CD4-positive, CD25-positive, alpha-beta regulatory T cell (primary cell): Measurements from ENCODE around the gene FAM180B. TPM values are rescaled to one million over a fixed set of nuclear protein-coding genes. Genes with fewer than 3 reads are reported as not detected.
"Not testable (repeated sequence)": the region's sequence is repeated elsewhere in the genome, so short reads cannot be mapped to it uniquely, and the experiment has no call there.

ENCODE experiments used
- ATAC-seq, 2 donors: fragments of 150-1000 bp; cut with Tn5 transposase; one replicate each; pipeline ENCODE4 v1.10.0; 2021; ENCODE audit warnings: low read depth in 2 of 2, moderate number of reproducible peaks in 2 of 2, moderate library complexity in 1 of 2
- DNase-seq, 3 donors: peaks; one replicate each; pipeline versions ENCODE4 v3.0.0 to v3.0.0-alpha.2; 2012 to 2022; ENCODE audit warnings: mixed read lengths in 1 of 3
- H3K27ac ChIP-seq: one replicate; pipeline ENCODE4 v1.7.0; 2013; ENCODE audit warnings: mild to moderate bottlenecking, low read length; ENCODE audit not compliant: insufficient read depth, poor library complexity, severe bottlenecking
- H3K27me3 ChIP-seq: one replicate; pipeline ENCODE4 v1.7.0; 2013; ENCODE audit warnings: low read length; ENCODE audit not compliant: control insufficient read depth, insufficient read depth
- H3K36me3 ChIP-seq: one replicate; pipeline ENCODE4 v1.7.0; 2013; ENCODE audit warnings: mild to moderate bottlenecking, low read length, moderate library complexity; ENCODE audit not compliant: control insufficient read depth, insufficient read depth
- H3K4me1 ChIP-seq: 2 replicates; pipeline ENCODE4 v1.7.0; 2013; ENCODE audit warnings: mild to moderate bottlenecking, low read length; ENCODE audit not compliant: insufficient read depth, control insufficient read depth, poor library complexity, severe bottlenecking
- H3K4me3 ChIP-seq: one replicate; pipeline ENCODE4 v1.7.0; 2013; ENCODE audit warnings: low read depth, mild to moderate bottlenecking, low read length, moderate library complexity
- H3K9me3 ChIP-seq, 2 experiments: 1 replicate in 1 of 2; 2 replicates in 1 of 2; pipeline ENCODE4 v1.7.0; 2013; ENCODE audit warnings: low read length in 2 of 2, mild to moderate bottlenecking in 1 of 2, moderate library complexity in 1 of 2; ENCODE audit not compliant: control insufficient read depth in 2 of 2
- H3K27ac Mint-ChIP-seq, 3 donors: one replicate each; pipeline ENCODE4 v1.8.0; 2020 to 2022; ENCODE audit warnings: mild to moderate bottlenecking in 3 of 3, mixed read lengths in 3 of 3, moderate library complexity in 2 of 3
- H3K27me3 Mint-ChIP-seq: one replicate; pipeline ENCODE4 v1.8.0; 2022; ENCODE audit warnings: mild to moderate bottlenecking, mixed read lengths
- H3K36me3 Mint-ChIP-seq: one replicate; pipeline ENCODE4 v1.8.0; 2020; ENCODE audit warnings: mixed read lengths
- H3K4me1 Mint-ChIP-seq, 4 donors: one replicate each; pipeline ENCODE4 v1.8.0; 2020 to 2022; ENCODE audit warnings: mixed read lengths in 4 of 4, mild to moderate bottlenecking in 1 of 4
- H3K4me3 Mint-ChIP-seq, 4 donors: one replicate each; pipeline ENCODE4 v1.8.0; 2020 to 2022; ENCODE audit warnings: mild to moderate bottlenecking in 4 of 4, mixed read lengths in 4 of 4, moderate library complexity in 3 of 4
- H3K9me3 Mint-ChIP-seq, 7 donors: one replicate each; pipeline ENCODE4 v1.8.0; 2020 to 2022; ENCODE audit warnings: mixed read lengths in 7 of 7, mild to moderate bottlenecking in 3 of 7, moderate library complexity in 2 of 7
- polyA plus RNA-seq, 4 donors: library from polyadenylated mRNA; unstranded; fragments of 300-500 nt; fragmentation: Illumina TruSeq; gene quantifications; one replicate each; pipeline ENCODE4 v1.2.3, GENCODE V29; 2021
- total RNA-seq: library from RNA; stranded (reverse); gene quantifications from one replicate; pipeline ENCODE4 v1.2.3, GENCODE V29; 2022

Gene FAM180B
- total and polyA plus RNA-seq, 5 donors from 2014 or later: 0.27 TPM; not detected in 4

DNA sequence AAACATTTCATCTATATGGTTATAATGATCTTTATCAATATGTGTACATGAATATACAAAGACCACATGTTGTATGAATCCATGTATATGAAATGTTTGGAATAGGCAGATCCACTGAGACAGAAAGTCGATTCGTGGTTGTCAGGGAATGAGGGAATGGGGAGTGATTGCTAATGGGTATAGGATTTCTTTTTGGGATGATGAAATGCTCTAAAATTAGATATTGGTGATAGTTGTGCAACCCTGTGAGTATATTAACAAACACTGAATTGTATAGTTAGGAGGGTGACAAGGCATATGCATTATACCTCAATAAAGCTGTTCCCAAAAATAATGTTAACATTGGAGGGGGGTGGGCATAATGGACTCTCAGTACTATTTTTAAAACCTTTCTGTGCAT is 26.1 kb upstream of the FAM180B start:
- no peaks in the 10 kb centered on the region for H3K9me3 Mint-ChIP-seq
- no peaks in the 10 kb centered on the region for H3K27me3 Mint-ChIP-seq
- DNase-seq: no peak
- H3K4me3 Mint-ChIP-seq: peak overlapping the region in 1 of 4 donors; percentile 76
- Histone ChIP-seq H3K9me3 (no peaks in the 10 kb centered on the region), H3K4me3 (no peak overlapping the region), H3K4me1 (peaks cover 8% of the 10 kb centered on the region), H3K36me3 (no peaks in the 10 kb centered on the region), H3K27ac (no peak overlapping the region), H3K27me3 (no peaks in the 10 kb centered on the region)
- no peak overlapping the region for H3K27ac Mint-ChIP-seq
- H3K4me1 Mint-ChIP-seq: peaks cover 4 to 16% (median 7%) of the 10 kb centered on the region in 4 donors
- ATAC-seq: no peak
- H3K36me3 Mint-ChIP-seq: no peaks in the 10 kb centered on the region

DNA sequence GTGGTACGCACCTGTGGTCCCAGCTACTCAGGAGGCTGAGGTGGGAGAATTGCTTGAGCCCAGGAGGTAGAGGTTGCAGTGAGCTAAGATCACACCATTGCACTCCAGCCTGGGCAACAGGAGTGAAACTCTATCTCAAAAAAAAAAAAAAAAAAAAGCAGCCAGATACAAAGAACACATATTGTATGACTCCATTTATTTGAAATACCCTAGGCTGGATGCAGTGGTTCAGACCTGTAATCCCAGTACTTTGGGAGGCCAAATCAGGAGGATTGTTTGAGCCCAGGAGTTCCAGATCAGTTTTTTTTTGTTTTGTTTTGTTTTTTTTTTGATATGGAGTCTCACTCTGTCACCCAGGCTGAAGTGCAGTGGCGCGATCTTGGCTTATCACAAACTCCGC is 24.1 kb upstream of the FAM180B start:
- H3K36me3 ChIP-seq, H3K36me3 Mint-ChIP-seq, H3K27ac ChIP-seq, H3K9me3 Mint-ChIP-seq, DNase-seq, H3K27me3 Mint-ChIP-seq, H3K27ac Mint-ChIP-seq, H3K4me3 ChIP-seq, ATAC-seq, H3K27me3 ChIP-seq, H3K9me3 ChIP-seq: not testable (repeated sequence)
- Mint-ChIP-seq H3K4me3 (peak overlapping the region in 1 of 4 donors; percentile 84), H3K4me1 (peaks cover 12 to 32% (median 14%) of the 10 kb centered on the region in 4 donors)
- H3K4me1 ChIP-seq: peaks cover 20% of the 10 kb centered on the region

DNA sequence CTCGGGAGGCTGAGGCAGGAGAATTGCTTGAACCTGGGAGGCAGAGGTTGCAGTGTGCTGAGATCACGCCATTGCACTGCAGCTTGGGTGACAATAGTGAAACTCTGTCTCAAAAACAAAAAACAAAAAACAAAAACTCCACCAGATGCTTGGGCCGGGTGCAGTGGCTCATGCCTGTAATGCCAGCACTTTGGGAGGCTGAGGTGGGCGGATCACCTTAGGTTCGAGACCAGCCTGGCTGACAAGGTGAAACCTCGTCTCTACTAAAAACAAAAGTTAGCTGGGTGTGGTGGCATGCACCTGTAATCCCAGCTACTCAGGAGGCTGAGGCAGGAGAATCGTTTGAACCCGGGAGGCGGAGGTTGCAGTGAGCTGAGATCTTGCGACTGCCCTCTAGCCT is 22.1 kb upstream of the FAM180B start:
- ATAC-seq, H3K27me3 ChIP-seq, H3K27ac ChIP-seq, H3K27me3 Mint-ChIP-seq, H3K9me3 ChIP-seq, H3K36me3 Mint-ChIP-seq, H3K36me3 ChIP-seq, DNase-seq, H3K9me3 Mint-ChIP-seq, H3K4me3 ChIP-seq: not testable (repeated sequence)
- peaks cover 20% of the 10 kb centered on the region for H3K4me1 ChIP-seq
- Mint-ChIP-seq H3K4me1 (peaks cover 12 to 34% (median 14%) of the 10 kb centered on the region in 4 donors), H3K4me3 (peak overlapping the region; percentile 60 to 89 (median 68)), H3K27ac (peak overlapping the region in 2 of 3 donors; percentile 36 to 80)

DNA sequence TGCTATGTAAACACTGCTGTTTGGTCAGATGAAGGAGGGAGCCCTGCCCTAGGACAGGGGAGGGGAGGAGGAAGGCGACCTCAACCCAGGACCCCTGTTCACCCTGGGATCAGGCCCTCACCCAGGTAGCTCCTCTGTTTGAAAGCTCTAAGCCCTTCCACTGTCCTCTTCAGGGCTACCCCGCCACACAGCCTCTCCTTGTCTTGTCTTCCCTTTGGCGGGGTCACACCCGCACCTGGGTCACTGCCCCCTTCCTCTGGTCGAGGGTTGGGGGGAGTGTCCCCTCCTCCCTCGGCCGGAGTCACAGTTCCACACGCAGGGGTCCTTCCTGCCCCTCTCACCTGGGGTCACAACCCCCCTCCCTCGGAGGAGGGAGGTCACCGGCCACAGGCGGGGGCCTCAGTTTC is 21.5 kb upstream of the FAM180B start:
- Mint-ChIP-seq H3K27me3 (no peaks in the 10 kb centered on the region), H3K4me1 (peaks cover 12 to 38% (median 14%) of the 10 kb centered on the region in 4 donors), H3K4me3 (peak overlapping the region; percentile 84 to 89 (median 86)), H3K9me3 (no peaks in the 10 kb centered on the region), H3K36me3 (no peaks in the 10 kb centered on the region), H3K27ac (peak overlapping the region; percentile 67 to 80 (median 71))
- peaks cover 20% of the 10 kb centered on the region for H3K4me1 ChIP-seq
- peaks cover 4% of the 10 kb centered on the region for H3K36me3 ChIP-seq
- H3K27me3 ChIP-seq: no peaks in the 10 kb centered on the region
- H3K27ac ChIP-seq: peak overlapping the region; percentile 63
- H3K4me3 ChIP-seq: peak overlapping the region; percentile 53
- ATAC-seq: no peak
- H3K9me3 ChIP-seq: no peaks in the 10 kb centered on the region
- DNase-seq: no peak

DNA sequence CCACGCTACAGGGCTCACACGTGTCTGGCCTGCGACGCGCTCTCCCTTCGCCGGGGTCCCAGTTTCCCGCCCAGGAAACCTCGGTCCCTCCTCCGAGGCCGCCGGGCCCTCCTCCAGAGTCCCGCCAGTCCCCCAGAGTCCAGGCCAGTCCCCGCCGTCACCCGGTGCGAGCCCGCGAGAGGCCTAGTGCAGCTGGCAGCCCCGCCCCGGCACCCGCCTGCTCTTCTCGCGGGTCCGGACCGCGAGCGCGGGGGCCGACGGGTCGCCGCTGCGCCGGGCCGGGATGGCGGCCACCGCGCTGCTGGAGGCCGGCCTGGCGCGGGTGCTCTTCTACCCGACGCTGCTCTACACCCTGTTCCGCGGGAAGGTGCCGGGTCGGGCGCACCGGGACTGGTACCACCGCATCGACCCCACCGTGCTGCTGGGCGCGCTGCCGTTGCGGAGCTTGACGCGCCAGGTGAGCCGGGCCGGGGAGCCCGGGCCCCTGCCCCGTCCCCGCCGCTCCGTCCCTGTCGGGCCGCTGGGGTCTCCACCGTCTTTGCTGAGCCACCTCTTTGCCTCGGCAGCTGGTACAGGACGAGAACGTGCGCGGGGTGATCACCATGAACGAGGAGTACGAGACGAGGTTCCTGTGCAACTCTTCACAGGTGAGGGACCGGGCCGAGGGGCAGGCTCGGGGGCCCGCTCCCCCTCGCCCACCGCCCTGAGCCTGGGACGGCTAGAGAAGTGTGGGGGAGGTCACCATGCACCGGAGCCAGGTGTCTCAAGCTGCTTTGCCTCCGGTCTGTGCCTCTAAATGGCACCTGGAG is 20.9 kb upstream of the FAM180B start, which contains the start of gene PTPMT1:
PTPMT1 (plus strand) TSS at position 260 of the 809 bp plus-strand sequence; CDS start at position 284, 24 bp downstream.
- Histone ChIP-seq H3K27me3 (no peaks in the 10 kb centered on the region), H3K4me3 (peak within 1 kb of the TSS; percentile 64), H3K4me1 (peaks cover 20% of the 10 kb centered on the region), H3K36me3 (peaks cover 4% of the 10 kb centered on the region), H3K27ac (peak within 1 kb of the TSS; percentile 63), H3K9me3 (no peaks in the 10 kb centered on the region)
- Mint-ChIP-seq H3K9me3 (no peaks in the 10 kb centered on the region), H3K27ac (peak within 1 kb of the TSS; percentile 80 to 92 (median 80)), H3K36me3 (no peaks in the 10 kb centered on the region), H3K4me3 (peak within 1 kb of the TSS; percentile 84 to 97 (median 88)), H3K4me1 (peaks cover 9 to 38% (median 15%) of the 10 kb centered on the region in 4 donors), H3K27me3 (no peaks in the 10 kb centered on the region)
- peak; percentile 47 to 78 (median 59) for DNase-seq
- peak; percentile 83 to 85 for ATAC-seq

DNA sequence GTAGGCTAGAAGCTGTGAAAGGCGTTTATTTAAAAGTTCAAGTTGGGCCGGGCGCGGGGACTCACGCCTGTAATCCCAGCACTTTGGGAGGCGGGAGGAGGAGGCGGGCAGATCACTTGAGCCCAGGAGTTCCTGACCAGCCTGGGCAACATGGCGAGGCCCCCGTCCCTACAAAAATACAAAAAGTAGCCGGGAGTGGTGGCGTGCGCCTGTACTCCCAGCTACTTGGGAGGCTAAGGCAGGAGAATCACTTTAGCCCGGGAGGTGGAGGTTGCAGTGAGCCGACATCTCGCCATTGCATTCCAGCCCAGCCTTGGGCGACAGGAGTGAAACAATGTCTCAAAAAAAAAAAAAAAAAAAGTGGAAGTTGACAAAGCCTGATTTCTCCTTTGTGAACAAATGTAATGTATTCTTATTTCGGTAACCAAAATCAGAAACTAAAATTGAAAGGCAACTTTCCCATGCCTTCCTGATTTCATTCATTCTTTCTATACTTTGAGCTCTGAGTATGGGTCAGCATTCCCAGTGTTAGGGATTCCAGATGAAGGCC is 20.3 kb upstream of the FAM180B start:
- H3K27ac Mint-ChIP-seq: peak overlapping the region; percentile 80 to 92 (median 80)
- H3K4me3 Mint-ChIP-seq: peak overlapping the region; percentile 84 to 97 (median 88)
- no peaks in the 10 kb centered on the region for H3K27me3 Mint-ChIP-seq
- ATAC-seq (no peak), DNase-seq (peak in 1 of 3 donors; percentile 35)
- peaks cover 10% of the 10 kb centered on the region for H3K36me3 ChIP-seq
- peak overlapping the region; percentile 64 for H3K4me3 ChIP-seq
- no peaks in the 10 kb centered on the region for H3K9me3 ChIP-seq
- no peaks in the 10 kb centered on the region for H3K9me3 Mint-ChIP-seq
- peaks cover 9 to 41% (median 19%) of the 10 kb centered on the region in 4 donors for H3K4me1 Mint-ChIP-seq
- H3K4me1 ChIP-seq: peaks cover 20% of the 10 kb centered on the region
- H3K36me3 Mint-ChIP-seq: no peaks in the 10 kb centered on the region
- H3K27me3 ChIP-seq: no peaks in the 10 kb centered on the region
- H3K27ac ChIP-seq: peak overlapping the region; percentile 63

DNA sequence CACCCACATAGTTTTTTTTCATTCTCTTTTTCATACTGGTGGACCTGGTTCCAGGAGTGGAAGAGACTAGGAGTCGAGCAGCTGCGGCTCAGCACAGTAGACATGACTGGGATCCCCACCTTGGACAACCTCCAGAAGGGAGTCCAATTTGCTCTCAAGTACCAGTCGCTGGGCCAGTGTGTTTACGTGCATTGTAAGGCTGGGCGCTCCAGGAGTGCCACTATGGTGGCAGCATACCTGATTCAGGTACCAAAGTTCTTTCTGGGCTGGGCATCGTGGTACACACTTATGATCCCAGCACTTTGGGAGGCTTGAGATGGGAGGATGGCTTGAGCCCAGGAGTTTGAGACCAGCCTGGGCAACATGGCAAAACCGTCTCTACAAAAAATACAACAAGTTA is 16.8 kb upstream of the FAM180B start:
- Histone ChIP-seq H3K27ac (no peak overlapping the region), H3K27me3 (no peaks in the 10 kb centered on the region), H3K4me3 (no peak overlapping the region), H3K9me3 (no peaks in the 10 kb centered on the region), H3K36me3 (peaks cover 37% of the 10 kb centered on the region), H3K4me1 (peaks cover 16% of the 10 kb centered on the region)
- DNase-seq (no peak), ATAC-seq (no peak)
- Mint-ChIP-seq H3K27me3 (no peaks in the 10 kb centered on the region), H3K4me3 (peak overlapping the region in 1 of 4 donors; percentile 3), H3K27ac (peak overlapping the region in 1 of 3 donors; percentile 67), H3K9me3 (no peaks in the 10 kb centered on the region), H3K4me1 (peaks cover 11 to 39% (median 19%) of the 10 kb centered on the region in 4 donors), H3K36me3 (peaks cover 13% of the 10 kb centered on the region)
